H1 (cell line): ENCODE measurements around the gene DRD2. TPM values are rescaled to one million over a fixed set of nuclear protein-coding genes. Genes with fewer than 3 reads are reported as not detected.

Experiments
- CTCF ChIA-PET: fragments of 300-600 bp; sonication (Branson Sonifier 250); formaldehyde crosslinking; loops from one replicate; lab custom pipeline; 2021; ENCODE audit not compliant: partially characterized antibody; lab: Charles Lee
- POLR2A ChIA-PET: fragments of 300-600 bp; sonication (Branson Sonifier 250); formaldehyde crosslinking; loops from one replicate; lab custom pipeline; 2021; ENCODE audit warnings: inconsistent platforms; ENCODE audit not compliant: partially characterized antibody; lab: Charles Lee
- DNase-seq, 2 experiments: peaks; one replicate each; pipeline versions ENCODE4 v3.0.0 to v3.0.0-alpha.2; 2010 to 2022; ENCODE audit warnings: low spot score in 2 of 2, low read depth in 1 of 2, mixed read lengths in 1 of 2
- FAIRE-seq: peaks from 2 replicates; lab custom pipeline; 2011; peaks lifted over from hg19 to GRCh38; lab: Jason Lieb, UNC
- H2AFZ ChIP-seq: 2 replicates; pipeline ENCODE4 v1.8.1; 2012; ENCODE audit warnings: low read length, inconsistent platforms
- H2AK5ac ChIP-seq: 2 replicates; pipeline ENCODE4 v1.6.1; 2013; ENCODE audit warnings: low read depth, low read length
- H2BK120ac ChIP-seq: replicated peaks from 2 replicates; pipeline ENCODE3; 2013; ENCODE audit warnings: low read depth, low read length, inconsistent platforms
- H2BK12ac ChIP-seq: 2 replicates; pipeline ENCODE4 v1.6.1; 2013; ENCODE audit warnings: low read depth, low read length
- H2BK15ac ChIP-seq: 2 replicates; pipeline ENCODE4 v1.6.1; 2013; ENCODE audit warnings: low read length
- H2BK20ac ChIP-seq: 2 replicates; pipeline ENCODE4 v1.6.1; 2013; ENCODE audit warnings: low read length
- H2BK5ac ChIP-seq: 2 replicates; pipeline ENCODE4 v1.6.1; 2013; ENCODE audit warnings: low read depth, low read length
- H3K14ac ChIP-seq: 2 replicates; pipeline ENCODE4 v1.6.1; 2013; ENCODE audit warnings: inconsistent platforms; ENCODE audit not compliant: insufficient read length
- H3K18ac ChIP-seq: 2 replicates; pipeline ENCODE4 v1.6.1; 2013; ENCODE audit warnings: low read length; ENCODE audit errors: extremely low read depth
- H3K23ac ChIP-seq: 2 replicates; pipeline ENCODE4 v1.6.1; 2013; ENCODE audit warnings: inconsistent platforms; ENCODE audit not compliant: insufficient read length
- H3K23me2 ChIP-seq: 2 replicates; pipeline ENCODE4 v1.6.1; 2013; ENCODE audit warnings: low read depth, low read length
- H3K27ac ChIP-seq: 2 replicates; pipeline ENCODE4 v1.6.1; 2011; ENCODE audit warnings: low read depth, low read length, inconsistent platforms
- H3K27me3 ChIP-seq, 4 experiments: replicated peaks in 1 of 4; 1 replicate in 1 of 4; 2 replicates in 3 of 4; pipeline versions ENCODE4 v1.6.1 to v1.8.1; 2011 to 2013; ENCODE audit warnings: low read length in 3 of 4, mild to moderate bottlenecking in 3 of 4, inconsistent platforms in 2 of 4, mixed read lengths in 2 of 4, moderate library complexity in 1 of 4; ENCODE audit not compliant: control insufficient read depth in 3 of 4, insufficient read depth in 3 of 4; ENCODE audit errors: extremely low read depth in 1 of 4
- H3K36me3 ChIP-seq, 4 experiments: 2 replicates each; pipeline versions ENCODE4 v1.6.1 to v1.8.1; 2011 to 2013; ENCODE audit warnings: mild to moderate bottlenecking in 4 of 4, low read length in 3 of 4, moderate library complexity in 2 of 4, control low read depth in 1 of 4, inconsistent platforms in 1 of 4; ENCODE audit not compliant: insufficient read depth in 4 of 4, control insufficient read depth in 2 of 4
- H3K4ac ChIP-seq: replicated peaks from 2 replicates; pipeline ENCODE3; 2013; ENCODE audit warnings: low read length, low read depth, mixed read lengths, inconsistent platforms; ENCODE audit not compliant: insufficient read length
- H3K4me1 ChIP-seq, 4 experiments: replicated peaks in 1 of 4; 1 replicate in 1 of 4; 2 replicates in 3 of 4; pipeline versions ENCODE4 v1.6.1 to v1.8.1; 2011 to 2013; ENCODE audit warnings: low read length in 3 of 4, inconsistent platforms in 2 of 4, mixed read lengths in 1 of 4; ENCODE audit not compliant: insufficient read depth in 4 of 4, control insufficient read depth in 3 of 4
- H3K4me2 ChIP-seq, 2 experiments: 2 replicates each; pipeline versions ENCODE4 v1.6.1 to v1.8.1; 2011 to 2013; ENCODE audit warnings: low read depth in 2 of 2, low read length in 2 of 2, control low read depth in 1 of 2, inconsistent platforms in 1 of 2, mild to moderate bottlenecking in 1 of 2; ENCODE audit not compliant: insufficient read depth in 1 of 2
- H3K4me3 ChIP-seq, 4 experiments: fragments of 200-600, 300-600 bp in 1 of 4; sonication (generic), shearing (Covaris generic), sonication (Bioruptor Twin) in 1 of 4; 2 replicates each; pipeline versions ENCODE4 v1.5.1 to v1.8.1; 2011 to 2016; ENCODE audit warnings: low read length in 4 of 4, low read depth in 3 of 4, control low read depth in 2 of 4, inconsistent platforms in 2 of 4, mild to moderate bottlenecking in 2 of 4, mixed read lengths in 1 of 4, moderate library complexity in 1 of 4; ENCODE audit not compliant: insufficient read depth in 2 of 4; ENCODE audit errors: extremely low read depth in 1 of 4
- H3K56ac ChIP-seq: replicated peaks from 2 replicates; pipeline ENCODE3; 2013; ENCODE audit warnings: low read depth, mild to moderate bottlenecking, mixed read lengths, low read length, inconsistent platforms; ENCODE audit not compliant: insufficient read length
- H3K79me1 ChIP-seq: 2 replicates; pipeline ENCODE4 v1.6.1; 2013; ENCODE audit warnings: low read depth, low read length, control low read depth
- H3K79me2 ChIP-seq, 2 experiments: 2 replicates each; pipeline versions ENCODE4 v1.6.1 to v1.8.1; 2012 to 2013; ENCODE audit warnings: low read length in 2 of 2, mild to moderate bottlenecking in 2 of 2, inconsistent platforms in 1 of 2; ENCODE audit not compliant: insufficient read depth in 2 of 2, control insufficient read depth in 1 of 2
- H3K9ac ChIP-seq, 4 experiments: replicated peaks in 1 of 4; 1 replicate in 1 of 4; 2 replicates in 3 of 4; pipeline versions ENCODE4 v1.6.1 to v1.8.1; 2011 to 2013; ENCODE audit warnings: low read depth in 3 of 4, low read length in 3 of 4, control low read depth in 2 of 4, mild to moderate bottlenecking in 2 of 4, moderate library complexity in 2 of 4, inconsistent platforms in 1 of 4; ENCODE audit errors: extremely low read depth in 1 of 4
- H3K9me3 ChIP-seq, 2 experiments: 2 replicates each; pipeline versions ENCODE4 v1.6.1 to v1.8.1; 2012 to 2013; ENCODE audit warnings: mild to moderate bottlenecking in 2 of 2, moderate library complexity in 2 of 2, control low read depth in 1 of 2, inconsistent platforms in 1 of 2, low read depth in 1 of 2, low read length in 1 of 2, mixed read lengths in 1 of 2; ENCODE audit not compliant: insufficient read depth in 2 of 2
- H4K20me1 ChIP-seq, 2 experiments: replicated peaks in 1 of 2; 2 replicates each; pipeline versions ENCODE3 to v1.8.1; 2011 to 2013; ENCODE audit warnings: inconsistent platforms in 2 of 2, low read length in 2 of 2, mild to moderate bottlenecking in 1 of 2; ENCODE audit not compliant: insufficient read depth in 2 of 2, control insufficient read depth in 1 of 2
- H4K5ac ChIP-seq: 2 replicates; pipeline ENCODE4 v1.6.1; 2013; ENCODE audit warnings: low read length, low read depth, mixed read lengths, inconsistent platforms; ENCODE audit not compliant: insufficient read length
- H4K8ac ChIP-seq: 2 replicates; pipeline ENCODE4 v1.8.0; 2013; ENCODE audit warnings: mild to moderate bottlenecking, moderate library complexity, low read length, inconsistent platforms; ENCODE audit not compliant: insufficient read depth; ENCODE audit errors: extremely low read depth
- H4K91ac ChIP-seq: replicated peaks from 2 replicates; pipeline ENCODE3; 2013; ENCODE audit warnings: low read length, mixed read lengths, inconsistent platforms; ENCODE audit not compliant: insufficient read length
- ATF2 ChIP-seq: IDR thresholded peaks from 2 replicates; pipeline ENCODE4 v1.6.1; 2012; ENCODE audit warnings: low read length, inconsistent platforms
- CBX8 ChIP-seq: fragments of 300-800, 300-1000 bp; sonication (generic); IDR thresholded peaks from 2 replicates; pipeline ENCODE4 v1.7.1; 2016; ENCODE audit warnings: low read depth, low read length, borderline replicate concordance
- EP300 ChIP-seq, 2 experiments: IDR thresholded peaks; 1 replicate in 1 of 2; 2 replicates in 1 of 2; pipeline ENCODE4 v1.6.1; 2011 to 2012; ENCODE audit warnings: low read depth in 2 of 2, low read length in 2 of 2, mild to moderate bottlenecking in 2 of 2, borderline replicate concordance in 1 of 2, inconsistent platforms in 1 of 2, moderate library complexity in 1 of 2
- GTF2F1 ChIP-seq: IDR thresholded peaks from 2 replicates; pipeline ENCODE4 v1.6.1; 2012; ENCODE audit warnings: low read depth, low read length, improper control_type of control experiment, borderline replicate concordance
- HDAC6 ChIP-seq: IDR thresholded peaks from one replicate; pipeline ENCODE4 v1.7.1; 2012; ENCODE audit warnings: low read depth, mild to moderate bottlenecking, inconsistent platforms, low read length, moderate library complexity
- MAFK ChIP-seq: IDR thresholded peaks from 2 replicates; pipeline ENCODE4 v1.6.1; 2012; ENCODE audit warnings: low read depth, mild to moderate bottlenecking, improper control_type of control experiment, low read length
- NANOG ChIP-seq: IDR thresholded peaks from 2 replicates; pipeline ENCODE4 v1.6.1; 2011; ENCODE audit warnings: low read length, low read depth, mild to moderate bottlenecking, inconsistent platforms; ENCODE audit not compliant: insufficient read depth, poor library complexity, severe bottlenecking
- POLR2A ChIP-seq, 2 experiments: IDR thresholded peaks; 1 replicate in 1 of 2; 2 replicates in 1 of 2; pipeline ENCODE4 v1.6.1; 2011; ENCODE audit warnings: low read depth in 2 of 2, low read length in 2 of 2, mild to moderate bottlenecking in 2 of 2; ENCODE audit errors: control extremely low read depth in 1 of 2
- RXRA ChIP-seq: IDR thresholded peaks from 2 replicates; pipeline ENCODE4 v1.6.1; 2011; ENCODE audit warnings: low read depth, mild to moderate bottlenecking, low read length, moderate library complexity; ENCODE audit not compliant: insufficient read depth
- SP2 ChIP-seq: IDR thresholded peaks from 2 replicates; pipeline ENCODE4 v1.6.1; 2012; ENCODE audit warnings: mild to moderate bottlenecking, low read length, inconsistent platforms
- TAF1 ChIP-seq: IDR thresholded peaks from 2 replicates; pipeline ENCODE4 v1.6.1; 2011; ENCODE audit warnings: mild to moderate bottlenecking, low read depth, low read length
- TAF7 ChIP-seq: optimal IDR thresholded peaks from 2 replicates; pipeline ENCODE3; 2011; ENCODE audit warnings: low read depth, mild to moderate bottlenecking, inconsistent platforms, low read length, moderate library complexity, borderline replicate concordance
- WGBS, 2 experiments: shearing (Covaris generic) in 1 of 2; methylation state at CpG; one replicate each; pipeline versions ENCODE4 v1.1.6 to v1.1.7; 2013 to 2015; ENCODE audit warnings: low lambda C conversion rate in 2 of 2, mixed read lengths in 2 of 2, inconsistent platforms in 1 of 2, low coverage in 1 of 2, missing lambda C conversion rate in 1 of 2; ENCODE audit not compliant: insufficient replicate concordance in 2 of 2, insufficient coverage in 1 of 2, insufficient read length in 1 of 2; ENCODE audit errors: extremely low coverage in 1 of 2, missing lambda C conversion rate in 1 of 2; 5-methylcytosine and 5-hydroxymethylcytosine counted together
- polyA plus RNA-seq, 7 experiments: library from polyadenylated mRNA; depleted of rRNA in 3 of 7; stranded (reverse) in 5 of 7; unstranded in 2 of 7; fragments of >200 nt in 5 of 7; fragments of 200-250 nt in 2 of 7; gene quantifications; 1 replicate in 5 of 7; 2 replicates in 1 of 7; 4 replicates in 1 of 7; pipeline versions ENCODE4 v1.2.1 to v1.2.3, GENCODE V29; 2011 to 2013; ENCODE audit warnings: missing spikeins in 2 of 7, mixed read lengths in 2 of 7
- total RNA-seq: library from RNA; stranded (reverse); fragmentation: NEBNext Ultra II Directional; extraction: Animal tissue kit (Norgen Biotek cat#: 25700); gene quantifications from 2 replicates; pipeline ENCODE4 v1.2.1, GENCODE V29; 2021

Gene DRD2
- total and polyA plus RNA-seq, 2 of the 8 experiments (the other 6 are each of a cell fraction or from before 2014, with no cell fraction given), result 0.26 to 0.41 TPM

DNA sequence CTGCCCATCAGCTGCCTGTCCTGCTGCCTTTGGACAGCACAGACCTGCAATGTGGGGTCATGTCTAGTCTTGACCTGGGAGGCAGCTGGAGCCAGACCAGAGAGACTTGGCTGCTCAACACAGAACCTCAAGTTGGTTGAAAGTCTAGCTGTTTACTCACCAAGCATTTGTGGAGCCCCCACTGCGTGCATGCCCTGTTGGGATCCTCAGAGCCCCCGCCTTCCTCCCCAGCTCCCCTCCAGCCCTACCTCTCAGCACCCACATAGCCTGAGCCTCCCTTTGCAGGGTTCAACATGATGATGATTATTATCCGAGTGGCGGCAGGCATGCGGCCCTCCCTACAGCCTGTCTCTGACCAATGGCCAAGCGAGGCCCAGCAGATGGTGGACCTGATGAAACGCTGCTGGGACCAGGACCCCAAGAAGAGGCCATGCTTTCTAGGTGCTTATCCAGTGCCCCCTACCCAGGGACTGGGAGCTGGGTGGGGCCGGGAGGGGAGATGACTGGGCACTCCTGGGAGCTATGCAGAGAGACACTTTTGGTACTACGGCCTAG is 79.3 kb downstream of the DRD2 start:
- Histone ChIP-seq H3K23ac (no peak overlapping the region), H4K8ac (no peak overlapping the region), H3K27me3 (no peaks in the 10 kb centered on the region), H2AFZ (no peak overlapping the region), H4K91ac (no peak overlapping the region), H3K27ac (no peak overlapping the region), H3K56ac (no peak overlapping the region), H2BK15ac (no peak overlapping the region), H4K5ac (no peak overlapping the region), H2BK120ac (no peak overlapping the region), H3K4ac (no peak overlapping the region), H3K79me1 (no peaks in the 10 kb centered on the region), H2BK5ac (no peak overlapping the region), H3K9me3 (no peaks in the 10 kb centered on the region), H3K36me3 (no peaks in the 10 kb centered on the region), H3K4me3 (no peak overlapping the region), H2AK5ac (no peak overlapping the region), H3K18ac (no peak overlapping the region), H3K14ac (no peak overlapping the region), H3K79me2 (no peaks in the 10 kb centered on the region), H4K20me1 (no peaks in the 10 kb centered on the region), H3K4me2 (no peak overlapping the region), H3K9ac (no peak overlapping the region), H3K4me1 (no peaks in the 10 kb centered on the region), H2BK12ac (no peak overlapping the region), H3K23me2 (no peaks in the 10 kb centered on the region), H2BK20ac (no peak overlapping the region)
- ChIA-PET CTCF (interaction anchor here (0.8 to 3.4 kb wide), 3 partner anchors 9 to 91 kb away, joined by 3 to 10 read pairs (median 3); partner anchors contain the start of gene ANKK1), POLR2A (no interaction called here)
- WGBS, 2 experiments, result 92% methylated on average over 7 of the region's 9 CpGs; no CpG with 5 or more reads in 1 of the 2 experiments
- DNase-seq (no peak), FAIRE-seq (no peak)
- TF ChIP-seq NANOG, result no peak
- no peak for TF ChIP-seq MAFK
- no peak for TF ChIP-seq GTF2F1
- no peak for TF ChIP-seq TAF7
- no peak for TF ChIP-seq EP300 (IDR thresholded peaks at IDR 0.05; ENCODE audit: borderline replicate concordance in 1 of 2, low read depth in 2 of 2, low read length in 2 of 2)
- no peak for TF ChIP-seq CBX8
- TF ChIP-seq HDAC6, result no peak
- no peak for TF ChIP-seq TAF1
- TF ChIP-seq SP2, result no peak
- no peak for TF ChIP-seq POLR2A (IDR thresholded peaks at IDR 0.05; ENCODE audit: control extremely low read depth in 1 of 2, low read depth in 2 of 2, low read length in 2 of 2)
- no peak for TF ChIP-seq RXRA
- no peak for TF ChIP-seq ATF2
